ENCODE data around the gene P4HA2. TPM values are rescaled to one million over a fixed set of nuclear protein-coding genes. Genes with fewer than 3 reads are reported as not detected.

The P4HA2 gene
- total RNA-seq, 4 donors from 2014 or later: 21.5 to 81.4 (median 51.2) TPM

- H3K4me1 ChIP-seq: no peaks in the 10 kb centered on the region
- peaks cover 0 to 9% (median 0%) of the 10 kb centered on the region in 4 donors for H3K9me3 ChIP-seq
- H3K27ac ChIP-seq: no peak overlapping the region
- H3K27me3 ChIP-seq: no peaks in the 10 kb centered on the region
- H3K4me3 ChIP-seq: no peak overlapping the region
- no peaks in the 10 kb centered on the region for H3K36me3 ChIP-seq
- DNase-seq: no peak
- TF ChIP-seq CTCF (IDR thresholded peaks at IDR 0.05) (no peak), POLR2A (IDR thresholded peaks at IDR 0.05) (no peak)
Observed at GRCh38 chr5:132246806-132247205, 19.2 kb upstream of the P4HA2 start.

GRCh38 chr5:132245593-132245992, 17.9 kb upstream of the P4HA2 start:
- H3K4me1 ChIP-seq: no peaks in the 10 kb centered on the region
- TF ChIP-seq CTCF (IDR thresholded peaks at IDR 0.05) (no peak), POLR2A (IDR thresholded peaks at IDR 0.05) (no peak)
- peak overlapping the region in 3 of 4 donors; percentile 30 to 60 (median 30) for H3K27ac ChIP-seq
- peaks cover 0 to 9% (median 0%) of the 10 kb centered on the region in 4 donors for H3K9me3 ChIP-seq
- no peaks in the 10 kb centered on the region for H3K27me3 ChIP-seq
- H3K36me3 ChIP-seq: no peaks in the 10 kb centered on the region
- peak in 2 of 3 donors; percentile 33 to 44 for DNase-seq
- no peak overlapping the region for H3K4me3 ChIP-seq

GRCh38 chr5:132243366-132243977, 15.8 kb upstream of the P4HA2 start:
- Histone ChIP-seq H3K4me3 (no peak overlapping the region), H3K4me1 (no peaks in the 10 kb centered on the region), H3K36me3 (no peaks in the 10 kb centered on the region), H3K27me3 (no peaks in the 10 kb centered on the region), H3K27ac (no peak overlapping the region), H3K9me3 (peaks cover 0 to 9% (median 0%) of the 10 kb centered on the region in 4 donors)
- TF ChIP-seq CTCF (IDR thresholded peaks at IDR 0.05) (no peak), POLR2A (IDR thresholded peaks at IDR 0.05) (no peak)
- DNase-seq: peak in 2 of 3 donors; percentile 51

- H3K27me3 ChIP-seq: no peaks in the 10 kb centered on the region
- H3K4me1 ChIP-seq: no peaks in the 10 kb centered on the region
- no peaks in the 10 kb centered on the region for H3K36me3 ChIP-seq
- H3K4me3 ChIP-seq: no peak overlapping the region
- TF ChIP-seq CTCF (IDR thresholded peaks at IDR 0.05): no peak
- no peak for TF ChIP-seq POLR2A (IDR thresholded peaks at IDR 0.05)
- no peak overlapping the region for H3K27ac ChIP-seq
- no peaks in the 10 kb centered on the region for H3K9me3 ChIP-seq
- peak in 2 of 3 donors; percentile 18 to 23 for DNase-seq
Observed at GRCh38 chr5:132239776-132240175, 12.1 kb upstream of the P4HA2 start.

- H3K27me3 ChIP-seq: no peaks in the 10 kb centered on the region
- no peaks in the 10 kb centered on the region for H3K36me3 ChIP-seq
- TF ChIP-seq POLR2A (IDR thresholded peaks at IDR 0.05) (no peak), CTCF (IDR thresholded peaks at IDR 0.05) (no peak)
- no peaks in the 10 kb centered on the region for H3K9me3 ChIP-seq
- peak in 2 of 3 donors; percentile 15 to 29 for DNase-seq
- no peak overlapping the region for H3K4me3 ChIP-seq
- no peak overlapping the region for H3K27ac ChIP-seq
- no peaks in the 10 kb centered on the region for H3K4me1 ChIP-seq
Observed at GRCh38 chr5:132238901-132239500, 11.3 kb upstream of the P4HA2 start.

Data from Peyer's patch (tissue), 4 donors.